Activated CD8-positive, alpha-beta memory T cell treated with anti-CD3 and anti-CD28 coated beads, Interleukin-2, amount 50 U/mL, for 1 hour (primary cell): ENCODE measurements around the gene NADSYN1.

ENCODE experiments used
- DNase-seq: peaks from one replicate; pipeline ENCODE4 v3.0.0-alpha.2; 2020; ENCODE audit errors: extremely low read depth

NADSYN1 gene

GRCh38 chr11:71451596-71452198, 1.3 kb upstream of the NADSYN1 start:
- DNase-seq = no peak

GRCh38 chr11:71452199-71453036, 585 bp upstream of the NADSYN1 start:
- peak; percentile 49 for DNase-seq

GRCh38 chr11:71453918-71454304, 908 bp downstream of the NADSYN1 start:
- no peak for DNase-seq

GRCh38 chr11:71454470-71455113, 1.6 kb downstream of the NADSYN1 start:
- no peak for DNase-seq

GRCh38 chr11:71456294-71456693, 3.3 kb downstream of the NADSYN1 start:
- no peak for DNase-seq

- DNase-seq = no peak
These were observed 3.8 kb downstream of the NADSYN1 start for GRCh38 chr11:71456831-71457230.

GRCh38 chr11:71458146-71459070, 5.4 kb downstream of the NADSYN1 start:
- no peak for DNase-seq

- no peak for DNase-seq
These were observed 6.2 kb downstream of the NADSYN1 start for GRCh38 chr11:71459076-71459766.

GRCh38 chr11:71459767-71460320, 6.8 kb downstream of the NADSYN1 start:
- no peak for DNase-seq

- no peak for DNase-seq
These were observed 8.7 kb downstream of the NADSYN1 start for GRCh38 chr11:71461696-71462095.

- no peak for DNase-seq
These were observed 9.7 kb downstream of the NADSYN1 start for GRCh38 chr11:71462726-71463125.

GRCh38 chr11:71463331-71464211, 10.6 kb downstream of the NADSYN1 start:
- no peak for DNase-seq

GRCh38 chr11:71465054-71465453, 12.1 kb downstream of the NADSYN1 start:
- DNase-seq = no peak

- DNase-seq = no peak
These were observed 13.4 kb downstream of the NADSYN1 start for GRCh38 chr11:71466358-71466757.

- DNase-seq = no peak
These were observed 14.2 kb downstream of the NADSYN1 start for GRCh38 chr11:71467164-71467563.

- no peak for DNase-seq
These were observed 17.9 kb downstream of the NADSYN1 start for GRCh38 chr11:71470946-71471345.

- DNase-seq = no peak
These were observed 19.4 kb downstream of the NADSYN1 start for GRCh38 chr11:71472357-71472885.

GRCh38 chr11:71472941-71473792, 20.2 kb downstream of the NADSYN1 start:
- no peak for DNase-seq

GRCh38 chr11:71473793-71474080, 20.7 kb downstream of the NADSYN1 start:
- no peak for DNase-seq
